CD4-positive, alpha-beta T cell (primary cell): ENCODE measurements around the gene LDLRAD4. TPM values are rescaled to one million over a fixed set of nuclear protein-coding genes. Genes with fewer than 3 reads are reported as not detected.

Experiments used
- ATAC-seq: fragments of 200-7000 bp; cut with Tn5 transposase; one replicate; pipeline ENCODE4 v1.10.0; 2022; ENCODE audit warnings: mild to moderate bottlenecking; ENCODE audit not compliant: poor library complexity
- CTCF ChIA-PET: fragments of 350-600 bp; sonication (Branson Sonifier 250); formaldehyde crosslinking; loops from one replicate; lab custom pipeline; 2021; ENCODE audit warnings: antibody characterized with exemption, inconsistent platforms; lab: Charles Lee
- POLR2A ChIA-PET: fragments of 350-600 bp; sonication (Branson Sonifier 250); formaldehyde crosslinking; loops from one replicate; lab custom pipeline; 2021; ENCODE audit warnings: antibody characterized with exemption, inconsistent platforms; lab: Charles Lee
- DNase-seq, 14 experiments: peaks; one replicate each; pipeline ENCODE4 v3.0.0-alpha.2; 2013 to 2020; ENCODE audit warnings: mixed read lengths in 2 of 14
- H3K27ac ChIP-seq, 2 donors: one replicate each; pipeline versions ENCODE4 v1.5.1 to v1.7.0; 2013; ENCODE audit warnings: low read length in 2 of 2, low read depth in 1 of 2, mild to moderate bottlenecking in 1 of 2
- H3K27me3 ChIP-seq, 2 experiments: 1 replicate in 1 of 2; 2 replicates in 1 of 2; pipeline versions ENCODE4 v1.6.1 to v1.7.0; 2013; ENCODE audit warnings: low read length in 2 of 2, control low read depth in 1 of 2, mild to moderate bottlenecking in 1 of 2, moderate library complexity in 1 of 2; ENCODE audit not compliant: insufficient read depth in 2 of 2, control insufficient read depth in 1 of 2
- H3K36me3 ChIP-seq: one replicate; pipeline ENCODE4 v1.6.1; 2013; ENCODE audit warnings: low read length, control low read depth; ENCODE audit not compliant: insufficient read depth
- H3K4me1 ChIP-seq: one replicate; pipeline ENCODE4 v1.6.1; 2013; ENCODE audit warnings: low read length, control low read depth; ENCODE audit not compliant: insufficient read depth
- H3K4me3 ChIP-seq: one replicate; pipeline ENCODE4 v1.5.1; 2013; ENCODE audit warnings: mild to moderate bottlenecking, low read length, moderate library complexity
- H3K9me3 ChIP-seq, 2 experiments: 1 replicate in 1 of 2; 2 replicates in 1 of 2; pipeline versions ENCODE4 v1.6.1 to v1.7.0; 2013; ENCODE audit warnings: low read length in 2 of 2, mild to moderate bottlenecking in 2 of 2, control low read depth in 1 of 2, moderate library complexity in 1 of 2; ENCODE audit not compliant: control insufficient read depth in 1 of 2, insufficient read depth in 1 of 2
- H3K27ac Mint-ChIP-seq: one replicate; pipeline ENCODE4 v1.8.0; 2020; ENCODE audit warnings: mixed read lengths
- H3K27me3 Mint-ChIP-seq: one replicate; pipeline ENCODE4 v1.8.0; 2021; ENCODE audit warnings: mixed read lengths
- H3K36me3 Mint-ChIP-seq: one replicate; pipeline ENCODE4 v1.8.0; 2021; ENCODE audit warnings: low read depth, mixed read lengths
- H3K4me1 Mint-ChIP-seq: one replicate; pipeline ENCODE4 v1.8.0; 2021; ENCODE audit warnings: low read depth, mixed read lengths
- H3K4me3 Mint-ChIP-seq: one replicate; pipeline ENCODE4 v1.8.0; 2020; ENCODE audit warnings: mild to moderate bottlenecking, mixed read lengths
- H3K9me3 Mint-ChIP-seq: one replicate; pipeline ENCODE4 v1.8.0; 2020; ENCODE audit warnings: mixed read lengths
- intact Hi-C, 2 experiments: fragments of 100-400 bp; cut with DNase I in 1 of 2; cut with micrococcal nuclease in 1 of 2; formaldehyde crosslinking; loops; one replicate each; pipeline versions ENCODE4 v1.15.1 to v1.9.0; 2023 to 2025; cut with DNase I, micrococcal nuclease
- total RNA-seq, 174 experiments: library from RNA in 2 of 174; stranded (reverse) in 2 of 174; gene quantifications; one replicate each; pipeline ENCODE4 v1.2.3 and lab custom pipeline; 2021 to 2026
- TF ChIP-seq, protein P1 (sequence below): fragments of 200-600 bp; IDR thresholded peaks from one replicate; pipeline ENCODE4 v1.8.0; 2022; ENCODE audit warnings: antibody characterized with exemption, mild to moderate bottlenecking

LDLRAD4 gene
- total RNA-seq, 2 experiments from 2014 or later: 51.9 to 52.7 TPM

DNA sequence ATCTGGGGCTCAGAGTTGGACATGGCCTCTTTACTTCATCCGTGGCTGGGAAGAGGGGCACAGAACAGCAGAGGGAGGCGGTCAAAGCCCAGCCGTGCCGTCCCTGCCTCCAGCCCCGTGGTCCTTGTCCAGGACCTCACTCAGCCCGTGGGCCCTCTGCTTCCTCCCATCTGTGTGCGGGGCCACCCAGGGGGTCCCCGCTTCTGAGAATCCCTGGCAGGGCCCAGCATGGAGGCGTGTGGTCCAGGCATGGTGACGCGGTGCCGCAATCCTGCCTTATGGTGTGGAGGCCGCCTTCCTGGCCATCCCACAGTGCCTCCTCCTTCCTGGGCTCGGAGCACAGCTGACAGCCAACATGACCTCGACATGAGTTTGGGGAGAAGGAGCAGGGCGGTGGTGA, 275.2 kb downstream of the LDLRAD4 start:
- Mint-ChIP-seq H3K36me3 (peaks cover 59% of the 10 kb centered on the region), H3K27me3 (no peaks in the 10 kb centered on the region), H3K9me3 (no peaks in the 10 kb centered on the region), H3K27ac (no peak overlapping the region), H3K4me3 (no peak overlapping the region), H3K4me1 (peaks cover 20% of the 10 kb centered on the region)
- DNase-seq: no peak
- Histone ChIP-seq H3K4me1 (no peaks in the 10 kb centered on the region), H3K36me3 (peaks cover 36% of the 10 kb centered on the region), H3K27me3 (no peaks in the 10 kb centered on the region), H3K4me3 (no peak overlapping the region), H3K9me3 (peaks cover 0 to 16% of the 10 kb centered on the region in 2 experiments), H3K27ac (no peak overlapping the region)
- POLR2A ChIA-PET: interaction anchor here (1.2 kb wide), 1 partner anchor 12 kb away, joined by 3 read pairs; no protein-coding TSS in a partner anchor
- TF ChIP-seq, protein P1, sequence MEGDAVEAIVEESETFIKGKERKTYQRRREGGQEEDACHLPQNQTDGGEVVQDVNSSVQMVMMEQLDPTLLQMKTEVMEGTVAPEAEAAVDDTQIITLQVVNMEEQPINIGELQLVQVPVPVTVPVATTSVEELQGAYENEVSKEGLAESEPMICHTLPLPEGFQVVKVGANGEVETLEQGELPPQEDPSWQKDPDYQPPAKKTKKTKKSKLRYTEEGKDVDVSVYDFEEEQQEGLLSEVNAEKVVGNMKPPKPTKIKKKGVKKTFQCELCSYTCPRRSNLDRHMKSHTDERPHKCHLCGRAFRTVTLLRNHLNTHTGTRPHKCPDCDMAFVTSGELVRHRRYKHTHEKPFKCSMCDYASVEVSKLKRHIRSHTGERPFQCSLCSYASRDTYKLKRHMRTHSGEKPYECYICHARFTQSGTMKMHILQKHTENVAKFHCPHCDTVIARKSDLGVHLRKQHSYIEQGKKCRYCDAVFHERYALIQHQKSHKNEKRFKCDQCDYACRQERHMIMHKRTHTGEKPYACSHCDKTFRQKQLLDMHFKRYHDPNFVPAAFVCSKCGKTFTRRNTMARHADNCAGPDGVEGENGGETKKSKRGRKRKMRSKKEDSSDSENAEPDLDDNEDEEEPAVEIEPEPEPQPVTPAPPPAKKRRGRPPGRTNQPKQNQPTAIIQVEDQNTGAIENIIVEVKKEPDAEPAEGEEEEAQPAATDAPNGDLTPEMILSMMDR: no peak
- ATAC-seq: no peak
- intact Hi-C loops: no loop called here
- CTCF ChIA-PET: no interaction called here

DNA sequence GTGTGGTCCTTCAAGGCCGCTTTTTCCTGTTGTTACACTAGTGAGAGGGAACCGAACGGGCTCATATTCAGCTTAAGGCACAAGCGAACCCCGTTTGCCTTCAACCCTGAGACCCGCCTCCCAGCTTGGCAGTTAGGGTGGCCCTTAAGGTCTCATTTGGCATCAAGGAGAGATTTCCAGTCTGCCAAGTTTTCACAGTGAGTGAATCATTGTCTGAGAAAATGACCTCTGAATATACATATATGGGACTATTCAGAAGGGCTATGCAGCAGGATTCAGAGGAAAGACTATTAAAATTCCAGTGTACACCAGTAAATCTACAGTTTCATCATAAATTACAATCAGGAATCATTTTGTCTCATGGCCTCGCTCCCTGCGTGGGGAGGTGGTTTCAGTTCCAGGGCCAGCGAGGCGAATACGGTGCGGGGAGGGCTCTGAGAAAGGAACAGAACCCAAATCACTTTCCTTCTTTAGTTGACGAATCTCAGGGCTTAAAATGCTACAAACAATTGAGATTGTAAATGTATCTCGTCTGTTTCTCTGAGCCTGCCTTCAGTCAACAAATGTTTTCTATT, 276.4 kb downstream of the LDLRAD4 start:
- no peaks in the 10 kb centered on the region for H3K27me3 Mint-ChIP-seq
- Histone ChIP-seq H3K4me3 (no peak overlapping the region), H3K27ac (no peak overlapping the region), H3K9me3 (peaks cover 0 to 22% of the 10 kb centered on the region in 2 experiments), H3K36me3 (peaks cover 39% of the 10 kb centered on the region), H3K4me1 (no peaks in the 10 kb centered on the region), H3K27me3 (no peaks in the 10 kb centered on the region)
- intact Hi-C loops: no loop called here
- TF ChIP-seq, protein P1: no peak
- POLR2A ChIA-PET: no interaction called here
- peaks cover 18% of the 10 kb centered on the region for H3K4me1 Mint-ChIP-seq
- CTCF ChIA-PET: no interaction called here
- H3K27ac Mint-ChIP-seq: peak overlapping the region; percentile 78
- DNase-seq (no peak), ATAC-seq (no peak)
- H3K9me3 Mint-ChIP-seq: no peaks in the 10 kb centered on the region
- H3K4me3 Mint-ChIP-seq: no peak overlapping the region
- H3K36me3 Mint-ChIP-seq: peaks cover 61% of the 10 kb centered on the region

DNA sequence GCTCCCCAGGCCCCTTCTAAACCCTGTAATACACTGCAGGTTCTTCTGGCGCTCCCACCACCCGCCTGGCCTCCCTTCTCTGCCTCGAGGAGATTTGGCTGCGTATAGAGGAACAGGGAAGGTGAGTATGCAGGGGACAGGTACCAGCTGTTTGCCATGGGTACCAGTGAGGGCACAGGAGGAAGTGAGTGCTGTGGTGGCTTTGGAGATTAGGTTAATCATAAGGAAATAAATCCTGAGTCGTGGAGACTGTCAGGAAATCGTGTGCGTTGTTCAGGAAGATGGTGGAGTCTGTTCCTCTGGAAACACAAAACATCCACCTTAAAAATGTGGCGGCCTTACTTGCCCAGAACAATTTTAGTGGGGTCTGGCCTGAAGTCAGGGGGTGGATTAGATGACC, 277.4 kb downstream of the LDLRAD4 start:
- Mint-ChIP-seq H3K27me3 (no peaks in the 10 kb centered on the region), H3K9me3 (no peaks in the 10 kb centered on the region), H3K4me3 (no peak overlapping the region), H3K4me1 (peaks cover 22% of the 10 kb centered on the region), H3K36me3 (peaks cover 60% of the 10 kb centered on the region), H3K27ac (peak overlapping the region; percentile 78)
- DNase-seq: no peak
- no peaks in the 10 kb centered on the region for H3K4me1 ChIP-seq
- POLR2A ChIA-PET: no interaction called here
- H3K27me3 ChIP-seq: no peaks in the 10 kb centered on the region
- ATAC-seq: no peak
- intact Hi-C loops: no loop called here
- TF ChIP-seq, protein P1: no peak
- CTCF ChIA-PET: no interaction called here
- H3K27ac ChIP-seq: no peak overlapping the region
- H3K36me3 ChIP-seq: peaks cover 39% of the 10 kb centered on the region
- peaks cover 0 to 22% of the 10 kb centered on the region in 2 experiments for H3K9me3 ChIP-seq
- no peak overlapping the region for H3K4me3 ChIP-seq
